Measurements from ENCODE around the gene KRT78. TPM values are rescaled to one million over a fixed set of nuclear protein-coding genes. Genes with fewer than 3 reads are reported as not detected.

The KRT78 gene
- total and polyA plus RNA-seq, 4 donors: 0.06 TPM; not detected in 3

DNA sequence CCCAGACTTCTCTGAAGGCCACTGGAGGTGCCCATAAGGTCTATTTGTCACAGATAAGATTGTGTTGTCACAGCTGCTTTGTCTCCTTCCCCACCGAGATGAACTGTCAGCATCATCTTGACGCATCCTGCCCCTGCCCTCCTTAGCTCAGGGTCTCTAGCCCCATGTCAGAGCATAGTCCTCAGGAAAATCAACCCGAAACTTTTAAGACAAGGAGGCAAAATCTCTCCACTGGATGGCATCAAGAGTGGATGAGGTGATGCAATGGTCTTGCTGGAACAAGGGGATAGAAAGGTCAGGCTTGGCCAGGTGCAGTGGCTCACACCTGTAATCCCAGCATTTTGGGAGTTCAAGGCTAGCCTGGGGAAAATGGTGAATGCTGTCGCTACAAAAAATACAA, 22.8 kb downstream of the KRT78 start:
- no peak for DNase-seq (ENCODE audit: low spot score)
- 71% methylated on average over 4 of the region's 4 CpGs for WGBS
- no peak for TF ChIP-seq TAF1 (conservative IDR thresholded peaks at IDR 0.05)
- no peak for TF ChIP-seq JUND (IDR thresholded peaks at IDR 0.05)
- no peak for TF ChIP-seq RAD21 (IDR thresholded peaks at IDR 0.05)
- TF ChIP-seq, protein P1, sequence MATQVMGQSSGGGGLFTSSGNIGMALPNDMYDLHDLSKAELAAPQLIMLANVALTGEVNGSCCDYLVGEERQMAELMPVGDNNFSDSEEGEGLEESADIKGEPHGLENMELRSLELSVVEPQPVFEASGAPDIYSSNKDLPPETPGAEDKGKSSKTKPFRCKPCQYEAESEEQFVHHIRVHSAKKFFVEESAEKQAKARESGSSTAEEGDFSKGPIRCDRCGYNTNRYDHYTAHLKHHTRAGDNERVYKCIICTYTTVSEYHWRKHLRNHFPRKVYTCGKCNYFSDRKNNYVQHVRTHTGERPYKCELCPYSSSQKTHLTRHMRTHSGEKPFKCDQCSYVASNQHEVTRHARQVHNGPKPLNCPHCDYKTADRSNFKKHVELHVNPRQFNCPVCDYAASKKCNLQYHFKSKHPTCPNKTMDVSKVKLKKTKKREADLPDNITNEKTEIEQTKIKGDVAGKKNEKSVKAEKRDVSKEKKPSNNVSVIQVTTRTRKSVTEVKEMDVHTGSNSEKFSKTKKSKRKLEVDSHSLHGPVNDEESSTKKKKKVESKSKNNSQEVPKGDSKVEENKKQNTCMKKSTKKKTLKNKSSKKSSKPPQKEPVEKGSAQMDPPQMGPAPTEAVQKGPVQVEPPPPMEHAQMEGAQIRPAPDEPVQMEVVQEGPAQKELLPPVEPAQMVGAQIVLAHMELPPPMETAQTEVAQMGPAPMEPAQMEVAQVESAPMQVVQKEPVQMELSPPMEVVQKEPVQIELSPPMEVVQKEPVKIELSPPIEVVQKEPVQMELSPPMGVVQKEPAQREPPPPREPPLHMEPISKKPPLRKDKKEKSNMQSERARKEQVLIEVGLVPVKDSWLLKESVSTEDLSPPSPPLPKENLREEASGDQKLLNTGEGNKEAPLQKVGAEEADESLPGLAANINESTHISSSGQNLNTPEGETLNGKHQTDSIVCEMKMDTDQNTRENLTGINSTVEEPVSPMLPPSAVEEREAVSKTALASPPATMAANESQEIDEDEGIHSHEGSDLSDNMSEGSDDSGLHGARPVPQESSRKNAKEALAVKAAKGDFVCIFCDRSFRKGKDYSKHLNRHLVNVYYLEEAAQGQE (IDR thresholded peaks at IDR 0.05): no peak
- TF ChIP-seq, protein P2, sequence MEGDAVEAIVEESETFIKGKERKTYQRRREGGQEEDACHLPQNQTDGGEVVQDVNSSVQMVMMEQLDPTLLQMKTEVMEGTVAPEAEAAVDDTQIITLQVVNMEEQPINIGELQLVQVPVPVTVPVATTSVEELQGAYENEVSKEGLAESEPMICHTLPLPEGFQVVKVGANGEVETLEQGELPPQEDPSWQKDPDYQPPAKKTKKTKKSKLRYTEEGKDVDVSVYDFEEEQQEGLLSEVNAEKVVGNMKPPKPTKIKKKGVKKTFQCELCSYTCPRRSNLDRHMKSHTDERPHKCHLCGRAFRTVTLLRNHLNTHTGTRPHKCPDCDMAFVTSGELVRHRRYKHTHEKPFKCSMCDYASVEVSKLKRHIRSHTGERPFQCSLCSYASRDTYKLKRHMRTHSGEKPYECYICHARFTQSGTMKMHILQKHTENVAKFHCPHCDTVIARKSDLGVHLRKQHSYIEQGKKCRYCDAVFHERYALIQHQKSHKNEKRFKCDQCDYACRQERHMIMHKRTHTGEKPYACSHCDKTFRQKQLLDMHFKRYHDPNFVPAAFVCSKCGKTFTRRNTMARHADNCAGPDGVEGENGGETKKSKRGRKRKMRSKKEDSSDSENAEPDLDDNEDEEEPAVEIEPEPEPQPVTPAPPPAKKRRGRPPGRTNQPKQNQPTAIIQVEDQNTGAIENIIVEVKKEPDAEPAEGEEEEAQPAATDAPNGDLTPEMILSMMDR (IDR thresholded peaks at IDR 0.05; ENCODE audit: low read depth, low read length, missing input control): no peak
- TF ChIP-seq FOXA1 (IDR thresholded peaks at IDR 0.05): no peak
- TF ChIP-seq, protein P3, sequence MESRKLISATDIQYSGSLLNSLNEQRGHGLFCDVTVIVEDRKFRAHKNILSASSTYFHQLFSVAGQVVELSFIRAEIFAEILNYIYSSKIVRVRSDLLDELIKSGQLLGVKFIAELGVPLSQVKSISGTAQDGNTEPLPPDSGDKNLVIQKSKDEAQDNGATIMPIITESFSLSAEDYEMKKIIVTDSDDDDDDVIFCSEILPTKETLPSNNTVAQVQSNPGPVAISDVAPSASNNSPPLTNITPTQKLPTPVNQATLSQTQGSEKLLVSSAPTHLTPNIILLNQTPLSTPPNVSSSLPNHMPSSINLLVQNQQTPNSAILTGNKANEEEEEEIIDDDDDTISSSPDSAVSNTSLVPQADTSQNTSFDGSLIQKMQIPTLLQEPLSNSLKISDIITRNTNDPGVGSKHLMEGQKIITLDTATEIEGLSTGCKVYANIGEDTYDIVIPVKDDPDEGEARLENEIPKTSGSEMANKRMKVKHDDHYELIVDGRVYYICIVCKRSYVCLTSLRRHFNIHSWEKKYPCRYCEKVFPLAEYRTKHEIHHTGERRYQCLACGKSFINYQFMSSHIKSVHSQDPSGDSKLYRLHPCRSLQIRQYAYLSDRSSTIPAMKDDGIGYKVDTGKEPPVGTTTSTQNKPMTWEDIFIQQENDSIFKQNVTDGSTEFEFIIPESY (IDR thresholded peaks at IDR 0.05): no peak
- no peak for TF ChIP-seq EGR1 (IDR thresholded peaks at IDR 0.05; ENCODE audit: low read depth in 2 of 2)
- TF ChIP-seq RXRA (IDR thresholded peaks at IDR 0.05): no peak
- no peak for TF ChIP-seq YY1 (IDR thresholded peaks at IDR 0.05)
- no peak for TF ChIP-seq HNF4G (IDR thresholded peaks at IDR 0.05)
- no peak for TF ChIP-seq NR2F2 (IDR thresholded peaks at IDR 0.05)
- no peak for TF ChIP-seq GABPA (IDR thresholded peaks at IDR 0.05 in 1 of 2, conservative IDR thresholded peaks at IDR 0.05 in 1 of 2)
- TF ChIP-seq, protein P4, sequence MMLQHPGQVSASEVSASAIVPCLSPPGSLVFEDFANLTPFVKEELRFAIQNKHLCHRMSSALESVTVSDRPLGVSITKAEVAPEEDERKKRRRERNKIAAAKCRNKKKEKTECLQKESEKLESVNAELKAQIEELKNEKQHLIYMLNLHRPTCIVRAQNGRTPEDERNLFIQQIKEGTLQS (IDR thresholded peaks at IDR 0.05): no peak
- TF ChIP-seq SP1 (IDR thresholded peaks at IDR 0.05): no peak
- TF ChIP-seq, protein P5, sequence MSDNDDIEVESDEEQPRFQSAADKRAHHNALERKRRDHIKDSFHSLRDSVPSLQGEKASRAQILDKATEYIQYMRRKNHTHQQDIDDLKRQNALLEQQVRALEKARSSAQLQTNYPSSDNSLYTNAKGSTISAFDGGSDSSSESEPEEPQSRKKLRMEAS (IDR thresholded peaks at IDR 0.05): no peak

More for the DNA sequence above, 22.8 kb downstream of the KRT78 start:
- no peaks in the 10 kb centered on the region for H3K4me1 ChIP-seq (ENCODE audit: control insufficient read depth in 4 of 4, insufficient read depth in 4 of 4, low read length in 3 of 4)
- no peaks in the 10 kb centered on the region for H3K36me3 ChIP-seq (ENCODE audit: control insufficient read depth in 4 of 4, insufficient read depth in 3 of 4, low read depth in 1 of 4, low read length in 3 of 4)
- no peak overlapping the region for H3K27ac ChIP-seq (ENCODE audit: low read depth in 1 of 2, low read length in 2 of 2)
- H3K9me3 ChIP-seq (ENCODE audit: control insufficient read depth in 4 of 4, low read length in 3 of 4): no peaks in the 10 kb centered on the region
- H3K9ac ChIP-seq (ENCODE audit: low read depth in 1 of 2, low read length in 2 of 2): no peak overlapping the region
- no peak overlapping the region for H3K4me3 ChIP-seq (ENCODE audit: low read depth in 1 of 3, low read length in 3 of 3)
- H3K27me3 ChIP-seq (ENCODE audit: control insufficient read depth in 4 of 4, insufficient read depth in 4 of 4, low read length in 3 of 4): no peaks in the 10 kb centered on the region
